ENCODE results near the gene SNX25. TPM values are rescaled to one million over a fixed set of nuclear protein-coding genes. Genes with fewer than 3 reads are reported as not detected.

Gene SNX25
- total and polyA plus RNA-seq, 10 of the 15 experiments (the other 5 are each of a cell fraction or from before 2014, with no cell fraction given) = 11.2 to 117 (median 62.8) TPM

GRCh38 chr4:185332575-185333464 lies 123.4 kb downstream of the SNX25 start (continued):
- TF ChIP-seq MLLT1 (IDR thresholded peaks at IDR 0.05) = no peak
- TF ChIP-seq SPI1 (IDR thresholded peaks at IDR 0.05; ENCODE audit: borderline replicate concordance, insufficient read depth, low read depth, low read length) = no peak
- TF ChIP-seq POLR2A (IDR thresholded peaks at IDR 0.05; ENCODE audit: low read depth, low read length) = no peak
- no peak for TF ChIP-seq RFX5 (IDR thresholded peaks at IDR 0.05; ENCODE audit: low read depth, low read length)
- no peak for TF ChIP-seq RAD21 (IDR thresholded peaks at IDR 0.05; ENCODE audit: insufficient read depth, low read depth, low read length)
- no peak for TF ChIP-seq ZNF207 (IDR thresholded peaks at IDR 0.05; ENCODE audit: borderline replicate concordance)
- no peak for TF ChIP-seq ZBTB11 (CRISPR knock-in tag; IDR thresholded peaks at IDR 0.05)
- TF ChIP-seq ZBTB40 (IDR thresholded peaks at IDR 0.05; ENCODE audit: borderline replicate concordance) = no peak
- TF ChIP-seq HDGF (IDR thresholded peaks at IDR 0.05) = no peak
- no peak for TF ChIP-seq ESRRA (IDR thresholded peaks at IDR 0.05; ENCODE audit: low read length)
- TF ChIP-seq FOXM1 (IDR thresholded peaks at IDR 0.05; ENCODE audit: low read depth, low read length) = peak; percentile 84
- no peak for TF ChIP-seq NKRF (conservative IDR thresholded peaks at IDR 0.05)
- TF ChIP-seq, protein P1, sequence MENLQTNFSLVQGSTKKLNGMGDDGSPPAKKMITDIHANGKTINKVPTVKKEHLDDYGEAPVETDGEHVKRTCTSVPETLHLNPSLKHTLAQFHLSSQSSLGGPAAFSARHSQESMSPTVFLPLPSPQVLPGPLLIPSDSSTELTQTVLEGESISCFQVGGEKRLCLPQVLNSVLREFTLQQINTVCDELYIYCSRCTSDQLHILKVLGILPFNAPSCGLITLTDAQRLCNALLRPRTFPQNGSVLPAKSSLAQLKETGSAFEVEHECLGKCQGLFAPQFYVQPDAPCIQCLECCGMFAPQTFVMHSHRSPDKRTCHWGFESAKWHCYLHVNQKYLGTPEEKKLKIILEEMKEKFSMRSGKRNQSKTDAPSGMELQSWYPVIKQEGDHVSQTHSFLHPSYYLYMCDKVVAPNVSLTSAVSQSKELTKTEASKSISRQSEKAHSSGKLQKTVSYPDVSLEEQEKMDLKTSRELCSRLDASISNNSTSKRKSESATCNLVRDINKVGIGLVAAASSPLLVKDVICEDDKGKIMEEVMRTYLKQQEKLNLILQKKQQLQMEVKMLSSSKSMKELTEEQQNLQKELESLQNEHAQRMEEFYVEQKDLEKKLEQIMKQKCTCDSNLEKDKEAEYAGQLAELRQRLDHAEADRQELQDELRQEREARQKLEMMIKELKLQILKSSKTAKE (IDR thresholded peaks at IDR 0.05; ENCODE audit: low read depth, poor library complexity, severe bottlenecking) = peak; percentile 15
- TF ChIP-seq IKZF1 (conservative IDR thresholded peaks at IDR 0.05) = peak; percentile 25; the same call in 1 of the 2 replicates
- TF ChIP-seq FOS (IDR thresholded peaks at IDR 0.05; ENCODE audit: borderline replicate concordance, extremely low read depth, insufficient read length) = no peak
